HCT116 (cell line): ENCODE data around the gene PUM1. TPM values are rescaled to one million over a fixed set of nuclear protein-coding genes. Genes with fewer than 3 reads are reported as not detected.

Source experiments
- ATAC-seq: fragments of 200-7000 bp; cut with Tn5 transposase; 2 replicates; pipeline ENCODE4 v1.9.1; 2020; ENCODE audit warnings: mild to moderate bottlenecking, moderate library complexity
- BruUV-seq: library from RNA; stranded (reverse); fragments of 400-500 nt; replicated peaks from 2 replicates; lab custom pipeline; 2021; lab: Mats Ljungman, UMichigan
- CTCF ChIA-PET: fragments of 300-600 bp; sonication (Branson Sonifier 250); formaldehyde crosslinking; loops from one replicate; lab custom pipeline; 2021; ENCODE audit warnings: antibody characterized with exemption; lab: Charles Lee
- POLR2A ChIA-PET: fragments of 300-600, 350-600 bp; sonication (Branson Sonifier 250); formaldehyde crosslinking; loops from one replicate; lab custom pipeline; 2021; ENCODE audit warnings: antibody characterized with exemption; lab: Charles Lee
- RAD21 ChIA-PET, 2 experiments: fragments of 300-600 bp; sonication (Branson Sonifier 250); formaldehyde crosslinking; loops; one replicate each; lab custom pipeline; 2023; ENCODE audit warnings: low total read pairs in 2 of 2; ENCODE audit not compliant: uncharacterized antibody in 2 of 2, unreplicated experiment in 2 of 2, low non-redundant PET in 1 of 2; lab: Charles Lee
- DNase-seq: peaks from one replicate; pipeline ENCODE4 v3.0.0-alpha.2; 2010; ENCODE audit warnings: low read depth, low spot score
- H2AFZ ChIP-seq: fragments of 200-600 bp; shearing (Covaris generic), sonication (generic); 2 replicates; pipeline ENCODE4 v1.6.1; 2017; ENCODE audit warnings: low read depth, mixed run types, mixed read lengths, antibody characterized with exemption, low read length; ENCODE audit not compliant: poor library complexity, severe bottlenecking
- H3K27ac ChIP-seq: 2 replicates; pipeline ENCODE4 v1.5.1; 2012; ENCODE audit warnings: low read depth, low read length
- H3K27me3 ChIP-seq: fragments of 200-600 bp; sonication (generic); 2 replicates; pipeline ENCODE4 v1.6.1; 2016; ENCODE audit warnings: mixed run types, low read length, mixed read lengths; ENCODE audit not compliant: insufficient read depth
- H3K36me3 ChIP-seq, 2 experiments: fragments of 200-500 bp in 1 of 2; fragments of 200-600 bp in 1 of 2; sonication (Bioruptor generic) in 1 of 2; sonication (generic) in 1 of 2; 2 replicates each; pipeline versions ENCODE4 v1.5.1 to v1.6.1; 2014 to 2016; ENCODE audit warnings: low read length in 2 of 2, inconsistent platforms in 1 of 2, mixed read lengths in 1 of 2, mixed run types in 1 of 2; ENCODE audit not compliant: insufficient read depth in 2 of 2, control insufficient read depth in 1 of 2
- H3K4me1 ChIP-seq, 2 experiments: fragments of 200-600 bp in 1 of 2; sonication (generic) in 1 of 2; 2 replicates each; pipeline versions ENCODE4 v1.5.1 to v1.6.1; 2012 to 2017; ENCODE audit warnings: low read length in 2 of 2, inconsistent platforms in 1 of 2, mild to moderate bottlenecking in 1 of 2, mixed read lengths in 1 of 2, mixed run types in 1 of 2, moderate library complexity in 1 of 2; ENCODE audit not compliant: insufficient read depth in 2 of 2, control insufficient read depth in 1 of 2
- H3K4me2 ChIP-seq: fragments of 200-600 bp; sonication (generic); 2 replicates; pipeline ENCODE4 v1.6.1; 2017; ENCODE audit warnings: mixed run types, low read length, mixed read lengths
- H3K4me3 ChIP-seq, 2 experiments: fragments of 200-600 bp in 1 of 2; sonication (generic) in 1 of 2; replicated peaks in 1 of 2; 2 replicates each; pipeline ENCODE4 v1.5.1; 2011 to 2016; ENCODE audit warnings: low read length in 2 of 2, control low read depth in 1 of 2, low read depth in 1 of 2, mild to moderate bottlenecking in 1 of 2, mixed read lengths in 1 of 2, mixed run types in 1 of 2
- H3K79me2 ChIP-seq: fragments of 200-600 bp; sonication (generic); 2 replicates; pipeline ENCODE4 v1.6.1; 2017; ENCODE audit warnings: mild to moderate bottlenecking, mixed run types, low read length, moderate library complexity, mixed read lengths; ENCODE audit not compliant: insufficient read depth
- H3K9ac ChIP-seq: fragments of 200-600 bp; sonication (generic); 2 replicates; pipeline ENCODE4 v1.6.1; 2016; ENCODE audit warnings: low read length, mixed read lengths
- H3K9me2 ChIP-seq: fragments of 200-600 bp; sonication (generic), shearing (Covaris generic); 2 replicates; pipeline ENCODE4 v1.6.1; 2017; ENCODE audit warnings: mixed run types, mild to moderate bottlenecking, moderate library complexity; ENCODE audit not compliant: insufficient read depth
- H3K9me3 ChIP-seq, 2 experiments: fragments of 200-500 bp in 1 of 2; fragments of 200-600 bp in 1 of 2; sonication (Bioruptor generic) in 1 of 2; sonication (generic) in 1 of 2; 2 replicates each; pipeline ENCODE4 v1.6.1; 2014 to 2017; ENCODE audit warnings: low read length in 2 of 2, mixed read lengths in 2 of 2, inconsistent platforms in 1 of 2, low read depth in 1 of 2, mild to moderate bottlenecking in 1 of 2, mixed run types in 1 of 2, moderate library complexity in 1 of 2; ENCODE audit not compliant: control insufficient read depth in 1 of 2, insufficient read depth in 1 of 2
- H4K20me1 ChIP-seq: fragments of 200-600 bp; sonication (generic), shearing (Covaris generic); 2 replicates; pipeline ENCODE4 v1.6.1; 2017; ENCODE audit warnings: mixed run types, mild to moderate bottlenecking, moderate library complexity; ENCODE audit not compliant: insufficient read depth
- EGR1 ChIP-seq: IDR thresholded peaks from 2 replicates; pipeline ENCODE4 v1.6.1; 2012; ENCODE audit warnings: low read depth
- REST ChIP-seq: IDR thresholded peaks from 2 replicates; pipeline ENCODE4 v1.6.1; 2012; ENCODE audit warnings: low read depth
- TCF7L2 ChIP-seq: IDR thresholded peaks from 2 replicates; pipeline ENCODE4 v1.7.0; 2011; ENCODE audit warnings: borderline replicate concordance, inconsistent platforms; ENCODE audit not compliant: insufficient read depth, insufficient read length; ENCODE audit errors: extremely low read depth
- intact Hi-C: fragments of 100-400 bp; cut with micrococcal nuclease; formaldehyde crosslinking; loops from 2 replicates; pipeline ENCODE4 v1.10.0; 2022
- total RNA-seq: library from RNA; stranded (reverse); gene quantifications from one replicate; pipeline ENCODE4 v1.2.1, GENCODE V29; 2021; ENCODE audit not compliant: unreplicated experiment

PUM1 gene
- total RNA-seq, 1 experiment from 2014 or later: 113 TPM

- TF ChIP-seq TCF7L2: no peak
- TF ChIP-seq REST: no peak
- TF ChIP-seq EGR1: peak; percentile 72; the same call in 1 of the 2 replicates
- TF ChIP-seq, all 23 proteins: peak for 1
- no peak for ATAC-seq
- H3K4me3 ChIP-seq: peak overlapping the region; percentile 63 to 76
- H2AFZ ChIP-seq: no peak overlapping the region
- no peaks in the 10 kb centered on the region for H4K20me1 ChIP-seq
- H3K27ac ChIP-seq: peak overlapping the region; percentile 40; the same call in 1 of the 2 replicates
- no peaks in the 10 kb centered on the region for H3K9me2 ChIP-seq
- H3K9me3 ChIP-seq: no peaks in the 10 kb centered on the region
- peak overlapping the region; percentile 72 for H3K9ac ChIP-seq
- RAD21 ChIA-PET: no interaction called here
- intact Hi-C loops: no loop called here
- peak overlapping the region; percentile 86 for H3K4me2 ChIP-seq
- POLR2A ChIA-PET: no interaction called here
- H3K27me3 ChIP-seq: no peaks in the 10 kb centered on the region
- BruUV-seq: TSS peak; percentile 44
- CTCF ChIA-PET: interaction anchor here (0.6 to 8.9 kb wide), 2 partner anchors 105 to 112 kb away, joined by 6 to 242 read pairs; no protein-coding TSS in a partner anchor
- H3K4me1 ChIP-seq: peaks cover 28 to 44% of the 10 kb centered on the region in 2 experiments
- H3K36me3 ChIP-seq: no peaks in the 10 kb centered on the region
- peaks cover 24% of the 10 kb centered on the region for H3K79me2 ChIP-seq
- no peak for DNase-seq
These were observed 157.8 kb downstream of the PUM1 start for GRCh38 chr1:30907481-30908315.
